Effector memory CD4-positive, alpha-beta T cell (primary cell): ENCODE results near the gene DSCAML1.

ENCODE experiments used
- DNase-seq, 3 donors: peaks; one replicate each; pipeline ENCODE4 v3.0.0-alpha.2; 2020
- H3K27ac ChIP-seq: 2 replicates; pipeline ENCODE4 v1.7.0; 2013; ENCODE audit warnings: mild to moderate bottlenecking, low read length, moderate library complexity; ENCODE audit not compliant: insufficient read depth, poor library complexity, severe bottlenecking
- H3K27me3 ChIP-seq: replicated peaks from 2 replicates; pipeline ENCODE4 v1.7.0; 2013; ENCODE audit warnings: mild to moderate bottlenecking, low read length; ENCODE audit not compliant: insufficient read depth, control insufficient read depth, poor library complexity, severe bottlenecking
- H3K36me3 ChIP-seq: 2 replicates; pipeline ENCODE4 v1.7.0; 2013; ENCODE audit warnings: mild to moderate bottlenecking, low read length, moderate library complexity; ENCODE audit not compliant: control insufficient read depth, insufficient read depth
- H3K4me1 ChIP-seq: 2 replicates; pipeline ENCODE4 v1.7.0; 2013; ENCODE audit warnings: low read length, mild to moderate bottlenecking; ENCODE audit not compliant: control insufficient read depth, insufficient read depth, poor library complexity, severe bottlenecking
- H3K4me3 ChIP-seq: 2 replicates; pipeline ENCODE4 v1.7.0; 2013; ENCODE audit warnings: low read length, low read depth, mild to moderate bottlenecking; ENCODE audit not compliant: insufficient read depth, poor library complexity, severe bottlenecking
- H3K9me3 ChIP-seq: 2 replicates; pipeline ENCODE4 v1.7.0; 2013; ENCODE audit warnings: mild to moderate bottlenecking, low read length, moderate library complexity; ENCODE audit not compliant: control insufficient read depth

The DSCAML1 gene

DNA sequence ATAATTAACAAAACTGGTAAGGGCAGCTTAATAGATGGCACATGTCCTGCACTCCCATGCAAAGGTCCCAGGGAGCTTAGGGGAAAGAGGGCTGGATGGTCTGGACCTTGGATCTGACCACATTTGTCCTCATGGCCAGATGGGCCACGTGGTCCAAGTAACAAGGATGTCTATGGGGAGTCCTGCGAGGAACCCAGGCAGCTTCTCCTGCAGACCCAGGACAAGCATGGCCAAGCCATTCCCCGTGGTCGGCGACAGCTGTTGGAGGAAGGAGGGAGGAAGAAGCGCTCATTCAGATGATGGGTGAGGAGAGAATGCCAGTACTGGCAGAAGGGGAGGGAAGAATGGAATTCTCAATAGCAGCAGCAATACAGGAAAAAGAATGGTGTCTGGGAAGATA is 109.2 kb downstream of the DSCAML1 start:
- no peak for DNase-seq

DNA sequence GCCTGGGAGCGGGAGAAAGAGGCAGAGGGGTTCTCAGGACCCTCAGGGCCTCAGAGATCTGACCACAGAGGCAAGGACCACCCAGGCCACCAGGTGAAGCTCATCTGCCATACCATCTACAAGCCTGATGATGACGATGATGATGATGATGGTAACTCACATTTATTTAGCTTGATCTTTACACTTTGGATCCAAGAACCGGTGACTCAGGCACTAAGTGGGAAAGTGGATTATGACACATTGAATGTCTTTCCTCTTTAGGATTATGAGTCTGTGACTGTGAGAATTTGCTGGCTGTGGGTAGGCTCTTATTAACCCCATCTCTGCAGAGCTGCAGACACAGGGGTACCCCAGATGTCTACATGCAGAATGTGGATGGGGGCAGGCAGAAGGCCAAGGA is 110.3 kb downstream of the DSCAML1 start:
- Histone ChIP-seq H3K9me3 (no peaks in the 10 kb centered on the region), H3K36me3 (no peaks in the 10 kb centered on the region), H3K27me3 (no peaks in the 10 kb centered on the region), H3K27ac (no peak overlapping the region), H3K4me1 (no peaks in the 10 kb centered on the region), H3K4me3 (no peak overlapping the region)
- DNase-seq, result no peak

More for the DNA sequence above, 109.2 kb downstream of the DSCAML1 start:
- no peaks in the 10 kb centered on the region for H3K9me3 ChIP-seq
- no peaks in the 10 kb centered on the region for H3K36me3 ChIP-seq
- H3K27ac ChIP-seq, result no peak overlapping the region
- H3K27me3 ChIP-seq, result no peaks in the 10 kb centered on the region
- no peak overlapping the region for H3K4me3 ChIP-seq
- no peaks in the 10 kb centered on the region for H3K4me1 ChIP-seq

DNA sequence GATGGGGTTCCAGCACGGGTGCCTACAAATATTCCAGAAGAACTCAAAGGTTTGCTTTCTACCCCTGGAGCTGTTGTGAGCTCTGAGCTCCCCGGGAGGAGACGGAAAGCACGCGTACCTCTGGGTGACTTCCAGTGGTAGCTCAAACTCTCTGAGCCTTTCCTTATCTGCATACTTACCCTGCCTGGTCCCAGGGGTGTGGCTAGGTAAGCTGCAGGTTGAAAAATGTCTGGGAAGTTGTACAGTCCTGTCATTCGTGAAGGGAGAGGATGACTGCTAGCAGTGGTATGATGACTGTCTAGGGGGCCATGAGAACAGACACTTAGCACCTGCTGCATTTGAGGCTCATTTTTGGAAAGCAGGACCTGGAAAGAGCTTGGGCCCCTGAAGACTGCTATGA is 111.5 kb downstream of the DSCAML1 start:
- H3K4me3 ChIP-seq, result no peak overlapping the region
- no peak overlapping the region for H3K27ac ChIP-seq
- no peaks in the 10 kb centered on the region for H3K9me3 ChIP-seq
- no peaks in the 10 kb centered on the region for H3K27me3 ChIP-seq
- H3K4me1 ChIP-seq, result no peaks in the 10 kb centered on the region
- no peaks in the 10 kb centered on the region for H3K36me3 ChIP-seq
- DNase-seq, result no peak

DNA sequence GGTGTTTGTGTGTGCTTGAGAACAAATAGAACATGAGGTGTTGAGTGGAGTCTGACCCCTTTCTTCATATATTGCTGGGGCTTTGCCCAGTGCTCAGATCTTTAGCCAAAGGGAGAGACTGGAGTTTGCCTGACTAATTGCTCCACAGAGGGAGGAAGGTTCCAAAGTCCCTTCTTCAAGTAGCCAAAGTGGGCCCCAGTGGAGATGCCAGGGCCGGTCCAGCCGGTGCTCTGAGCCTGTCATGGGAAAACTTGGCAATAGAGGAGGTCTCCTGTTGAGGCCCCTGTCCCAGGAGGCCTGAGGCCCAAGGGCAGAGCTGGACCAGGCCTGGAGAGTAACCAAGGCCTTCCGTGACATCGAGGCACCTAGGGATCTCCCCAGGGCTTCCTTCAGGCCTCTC is 112.3 kb downstream of the DSCAML1 start:
- no peak for DNase-seq
- Histone ChIP-seq H3K27me3 (no peaks in the 10 kb centered on the region), H3K27ac (no peak overlapping the region), H3K9me3 (no peaks in the 10 kb centered on the region), H3K4me3 (no peak overlapping the region), H3K4me1 (no peaks in the 10 kb centered on the region), H3K36me3 (no peaks in the 10 kb centered on the region)

DNA sequence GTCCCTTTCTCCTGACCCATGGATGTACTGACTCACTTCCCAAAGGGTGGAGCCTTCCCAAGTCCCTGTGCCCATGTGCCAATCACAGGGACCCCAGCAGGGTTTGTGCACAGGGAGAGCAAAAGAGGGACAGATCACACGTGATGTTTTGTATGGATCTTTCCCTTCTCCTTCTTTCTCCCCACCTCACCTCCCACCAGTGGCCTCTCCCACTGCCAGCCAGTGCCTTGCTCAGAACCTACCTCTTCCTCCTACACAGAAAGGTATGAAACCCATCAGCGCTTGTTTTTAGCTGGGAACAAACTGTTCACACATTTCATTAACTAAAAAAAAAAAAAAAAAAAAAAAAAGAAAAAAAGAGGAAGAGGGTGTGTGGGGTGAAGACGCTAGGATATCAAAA is 112.9 kb downstream of the DSCAML1 start:
- DNase-seq, result no peak
- Histone ChIP-seq H3K27me3 (no peaks in the 10 kb centered on the region), H3K27ac (no peak overlapping the region), H3K9me3 (no peaks in the 10 kb centered on the region), H3K4me3 (no peak overlapping the region), H3K36me3 (no peaks in the 10 kb centered on the region), H3K4me1 (no peaks in the 10 kb centered on the region)

DNA sequence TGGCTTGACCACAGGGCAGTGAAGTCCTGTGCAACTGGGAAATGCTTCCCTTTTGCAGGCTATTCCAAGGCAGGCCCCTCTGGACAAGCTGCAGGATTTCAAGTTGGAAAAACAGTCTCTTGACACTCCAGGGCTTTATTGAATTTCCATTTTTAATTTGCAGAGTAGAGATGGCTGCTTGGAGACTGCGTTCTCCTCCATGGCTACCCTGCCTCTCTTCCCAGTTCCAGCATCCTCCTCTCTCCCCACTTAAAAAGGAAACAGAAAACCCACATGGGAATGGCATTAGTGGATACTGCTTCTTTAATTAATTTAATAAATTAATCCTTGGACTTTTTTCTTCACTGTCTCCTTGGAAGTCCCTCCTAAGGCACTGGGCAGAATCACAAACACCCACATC is 115.6 kb downstream of the DSCAML1 start:
- no peaks in the 10 kb centered on the region for H3K4me1 ChIP-seq
- no peaks in the 10 kb centered on the region for H3K36me3 ChIP-seq
- DNase-seq, result no peak
- no peaks in the 10 kb centered on the region for H3K27me3 ChIP-seq
- no peaks in the 10 kb centered on the region for H3K9me3 ChIP-seq
- no peak overlapping the region for H3K4me3 ChIP-seq
- no peak overlapping the region for H3K27ac ChIP-seq

DNA sequence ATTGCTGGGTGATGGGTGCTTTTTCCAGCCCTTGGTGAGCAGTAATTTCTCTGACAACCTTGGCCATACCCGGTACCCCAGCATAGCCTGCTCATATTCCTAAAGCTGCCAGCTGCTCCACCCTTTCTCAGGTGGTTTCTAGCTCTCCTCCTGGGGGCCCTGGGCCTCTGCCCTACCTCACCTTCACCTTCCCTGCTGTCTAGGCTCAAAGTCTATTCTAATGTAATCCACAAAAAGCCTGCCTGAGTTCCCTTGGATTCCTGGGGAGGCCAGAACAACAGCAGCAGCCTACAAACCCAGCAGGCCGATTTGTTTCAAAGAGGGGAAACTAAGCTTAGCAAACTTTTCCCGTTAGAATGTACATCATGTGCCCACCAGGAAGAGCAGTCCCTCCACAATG is 117.6 kb downstream of the DSCAML1 start:
- H3K4me1 ChIP-seq, result peaks cover 3% of the 10 kb centered on the region
- no peaks in the 10 kb centered on the region for H3K36me3 ChIP-seq
- H3K27me3 ChIP-seq, result no peaks in the 10 kb centered on the region
- H3K4me3 ChIP-seq, result no peak overlapping the region
- H3K27ac ChIP-seq, result no peak overlapping the region
- DNase-seq, result no peak
- no peaks in the 10 kb centered on the region for H3K9me3 ChIP-seq

DNA sequence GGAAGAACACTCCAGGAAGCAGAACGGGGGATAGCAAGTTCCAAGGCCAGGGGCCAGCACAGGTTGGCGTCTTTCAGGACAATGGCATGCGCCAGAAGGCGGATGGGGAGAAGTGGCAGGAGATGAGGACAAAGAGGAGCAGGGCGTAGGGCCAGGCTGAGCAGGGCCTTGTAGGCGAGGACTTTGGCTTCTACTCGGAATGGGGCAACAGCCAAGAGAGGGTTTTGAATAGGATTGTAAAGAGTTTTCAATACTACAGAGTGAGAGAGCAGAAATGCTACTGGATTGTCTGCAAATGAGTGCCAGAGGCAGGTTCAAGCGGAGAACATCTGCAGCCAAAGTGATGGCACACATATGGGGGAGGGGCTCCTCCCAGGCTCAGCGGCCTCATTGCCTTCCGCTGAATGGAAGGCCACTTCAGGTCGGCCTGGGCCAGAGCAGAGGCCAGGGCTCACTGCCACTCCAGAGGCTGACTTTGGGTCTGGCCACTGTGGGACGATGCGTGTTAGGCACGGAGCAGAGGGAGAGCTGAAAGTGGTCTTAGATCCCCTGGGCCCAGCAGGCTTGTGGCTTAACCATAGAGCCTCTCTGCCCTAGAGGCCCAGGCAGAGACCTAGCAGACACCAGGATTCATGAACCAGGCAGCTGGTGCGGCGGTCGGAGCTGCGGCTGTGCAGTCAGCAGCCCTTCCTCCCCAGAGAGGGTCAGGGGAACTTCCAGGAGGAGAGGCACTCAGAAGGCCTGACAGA is 118.2 kb downstream of the DSCAML1 start:
- no peaks in the 10 kb centered on the region for H3K27me3 ChIP-seq
- no peak overlapping the region for H3K27ac ChIP-seq
- H3K4me3 ChIP-seq, result no peak overlapping the region
- no peaks in the 10 kb centered on the region for H3K9me3 ChIP-seq
- no peak for DNase-seq
- H3K4me1 ChIP-seq, result peaks cover 3% of the 10 kb centered on the region
- H3K36me3 ChIP-seq, result no peaks in the 10 kb centered on the region

DNA sequence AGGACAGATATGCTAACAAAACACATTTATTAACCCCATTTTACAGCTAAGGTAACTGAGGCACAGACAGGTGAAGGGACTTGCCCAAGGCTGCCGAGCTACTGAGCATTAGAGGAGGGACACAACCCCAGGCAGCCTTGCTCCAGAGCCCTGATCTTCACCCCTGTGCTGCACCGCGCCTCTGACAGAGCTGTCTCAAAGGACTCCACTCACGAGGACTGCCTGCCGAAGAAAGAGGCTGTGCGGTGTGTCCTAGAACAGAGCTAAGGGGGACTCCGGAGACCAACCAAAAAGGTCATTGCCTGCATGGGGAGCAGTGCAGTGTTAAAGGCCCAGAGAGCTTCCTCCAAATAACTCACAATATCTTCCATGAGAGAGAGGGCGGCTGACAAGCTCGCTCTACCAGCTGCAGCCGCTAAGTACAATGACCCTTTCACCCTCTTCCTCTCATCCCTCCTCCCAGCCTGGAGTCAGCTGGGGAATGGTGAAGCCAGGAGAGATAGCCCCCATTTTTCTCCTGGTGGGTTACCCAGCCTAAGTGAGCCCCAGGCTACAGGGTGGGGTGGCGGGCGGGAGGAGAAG is 119.2 kb downstream of the DSCAML1 start:
- H3K36me3 ChIP-seq, result no peaks in the 10 kb centered on the region
- H3K27ac ChIP-seq, result no peak overlapping the region
- no peak for DNase-seq
- no peak overlapping the region for H3K4me3 ChIP-seq
- no peaks in the 10 kb centered on the region for H3K9me3 ChIP-seq
- peaks cover 3% of the 10 kb centered on the region for H3K4me1 ChIP-seq
- H3K27me3 ChIP-seq, result no peaks in the 10 kb centered on the region

DNA sequence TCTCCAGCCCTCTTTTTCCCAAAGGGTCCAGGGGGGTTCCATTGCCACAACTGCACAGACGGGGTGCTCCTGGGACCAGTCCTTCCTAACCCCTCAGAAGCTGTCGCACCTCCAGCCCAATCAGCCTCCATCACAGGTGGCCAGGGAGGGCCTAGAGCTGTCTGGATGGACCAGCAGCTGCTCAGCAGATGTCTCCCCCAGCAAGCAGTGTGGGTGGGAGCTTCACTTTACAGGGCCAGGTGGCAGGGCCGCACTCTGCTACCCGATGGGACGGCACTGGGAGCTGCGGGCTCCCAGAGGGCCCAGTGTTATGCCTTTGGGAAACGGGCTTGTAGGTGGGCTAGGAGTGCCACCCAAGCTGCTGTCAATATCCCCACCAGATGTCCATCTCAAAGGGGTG is 120.5 kb downstream of the DSCAML1 start:
- Histone ChIP-seq H3K36me3 (no peaks in the 10 kb centered on the region), H3K4me3 (no peak overlapping the region), H3K27ac (no peak overlapping the region), H3K9me3 (no peaks in the 10 kb centered on the region), H3K4me1 (peaks cover 3% of the 10 kb centered on the region), H3K27me3 (no peaks in the 10 kb centered on the region)
- no peak for DNase-seq
